ENCODE measurements around the gene GAGE12H. TPM values are rescaled to one million over a fixed set of nuclear protein-coding genes. Genes with fewer than 3 reads are reported as not detected.

GAGE12H gene
- total and polyA plus RNA-seq, 2 donors (not counting 1 experiment from before 2014, with no cell fraction given), result not detected

DNA sequence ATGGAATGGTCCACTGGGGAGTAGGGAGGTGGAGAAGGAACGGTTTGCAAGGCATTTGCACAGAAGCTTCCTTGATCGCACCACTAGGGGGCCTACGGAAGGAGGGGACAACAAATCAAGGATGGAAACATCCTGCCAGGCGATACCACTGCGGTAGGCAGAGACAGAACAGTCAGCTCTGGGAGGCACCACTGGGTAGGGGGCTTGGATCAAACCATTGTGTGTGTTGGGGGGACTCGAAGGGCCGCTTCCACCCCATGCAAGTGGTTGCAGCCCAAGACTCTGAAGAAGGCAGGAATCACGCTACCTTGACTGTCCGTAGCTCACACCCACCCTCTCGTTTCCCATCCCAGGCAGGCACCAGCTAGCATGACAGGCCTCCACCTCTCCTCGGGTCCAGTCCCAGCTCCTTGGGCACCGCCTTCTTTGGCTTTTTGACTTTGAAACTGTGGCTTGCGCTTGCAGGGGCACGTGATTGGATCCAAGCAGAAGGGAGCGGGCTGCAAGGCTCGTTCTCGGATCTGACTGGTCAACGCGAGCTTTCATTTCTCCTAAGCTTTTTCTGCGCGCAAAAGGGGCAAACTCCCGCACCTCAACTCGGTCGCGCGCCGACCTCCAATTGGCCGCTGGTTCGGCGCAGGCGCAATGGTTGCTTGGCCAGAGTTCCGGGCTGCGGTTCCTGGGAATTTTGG, 47.5 kb downstream of the GAGE12H start:
- Histone ChIP-seq H3K79me2 (ENCODE audit: control insufficient read depth, insufficient read depth, low read length) (no peaks in the 10 kb centered on the region), H3K4me1 (ENCODE audit: control insufficient read depth in 2 of 2, insufficient read depth in 2 of 2, low read length in 2 of 2) (no peaks in the 10 kb centered on the region), H2AFZ (ENCODE audit: insufficient read depth, low read depth, low read length, poor library complexity, severe bottlenecking) (peak overlapping the region; percentile 9), H3K9me3 (ENCODE audit: control extremely low read depth in 1 of 3, control insufficient read depth in 2 of 3, insufficient read depth in 1 of 3, low read length in 2 of 3) (peaks cover 0 to 13% (median 0%) of the 10 kb centered on the region in 3 donors), H3K36me3 (replicated peaks in 1 of 2; ENCODE audit: control extremely low read depth in 1 of 2, control insufficient read depth in 1 of 2, extremely low read depth in 1 of 2, insufficient read depth in 2 of 2, low read length in 1 of 2) (no peaks in the 10 kb centered on the region), H3K4me2 (replicated peaks; ENCODE audit: low read depth, low read length, poor library complexity, severe bottlenecking) (peak overlapping the region; percentile 39), H4K20me1 (ENCODE audit: control insufficient read depth, insufficient read depth, low read length, poor library complexity, severe bottlenecking) (no peaks in the 10 kb centered on the region), H3K9ac (ENCODE audit: low read length) (peak overlapping the region; percentile 16), H3K27ac (ENCODE audit: low read length in 2 of 2) (no peak overlapping the region), H3K27me3 (replicated peaks in 1 of 4; ENCODE audit: control extremely low read depth in 1 of 4, control insufficient read depth in 3 of 4, insufficient read depth in 4 of 4, low read length in 3 of 4) (peaks cover 0 to 3% (median 0%) of the 10 kb centered on the region in 4 experiments), H3K4me3 (ENCODE audit: control extremely low read depth in 1 of 5, extremely low read depth in 1 of 5, insufficient read depth in 1 of 5, low read depth in 2 of 5, low read length in 4 of 5) (peak overlapping the region in 2 of 5 experiments; percentile 22 to 30)
- no peak for TF ChIP-seq EZH2 (IDR thresholded peaks at IDR 0.05; ENCODE audit: borderline replicate concordance, insufficient read depth, low read depth, low read length, poor library complexity, severe bottlenecking)
- TF ChIP-seq, protein P1, sequence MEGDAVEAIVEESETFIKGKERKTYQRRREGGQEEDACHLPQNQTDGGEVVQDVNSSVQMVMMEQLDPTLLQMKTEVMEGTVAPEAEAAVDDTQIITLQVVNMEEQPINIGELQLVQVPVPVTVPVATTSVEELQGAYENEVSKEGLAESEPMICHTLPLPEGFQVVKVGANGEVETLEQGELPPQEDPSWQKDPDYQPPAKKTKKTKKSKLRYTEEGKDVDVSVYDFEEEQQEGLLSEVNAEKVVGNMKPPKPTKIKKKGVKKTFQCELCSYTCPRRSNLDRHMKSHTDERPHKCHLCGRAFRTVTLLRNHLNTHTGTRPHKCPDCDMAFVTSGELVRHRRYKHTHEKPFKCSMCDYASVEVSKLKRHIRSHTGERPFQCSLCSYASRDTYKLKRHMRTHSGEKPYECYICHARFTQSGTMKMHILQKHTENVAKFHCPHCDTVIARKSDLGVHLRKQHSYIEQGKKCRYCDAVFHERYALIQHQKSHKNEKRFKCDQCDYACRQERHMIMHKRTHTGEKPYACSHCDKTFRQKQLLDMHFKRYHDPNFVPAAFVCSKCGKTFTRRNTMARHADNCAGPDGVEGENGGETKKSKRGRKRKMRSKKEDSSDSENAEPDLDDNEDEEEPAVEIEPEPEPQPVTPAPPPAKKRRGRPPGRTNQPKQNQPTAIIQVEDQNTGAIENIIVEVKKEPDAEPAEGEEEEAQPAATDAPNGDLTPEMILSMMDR (IDR thresholded peaks at IDR 0.05), result no peak
- peaks cover 2% of the 10 kb centered on the region for H3K9me3 Mint-ChIP-seq (ENCODE audit: insufficient read depth)
- 75% methylated on average over 22 of the region's 33 CpGs for WGBS (ENCODE audit: insufficient coverage)
- POLR2A ChIA-PET, result no interaction called here
- DNase-seq (peak; percentile 4), ATAC-seq (ENCODE audit: low read depth) (no peak)
- CTCF ChIA-PET, result no interaction called here
- H3K4me3 Mint-ChIP-seq, result peak overlapping the region; percentile 23
- H3K27me3 Mint-ChIP-seq, result no peaks in the 10 kb centered on the region
- intact Hi-C loops (cut with micrococcal nuclease), result no loop called here
- no peak overlapping the region for H3K27ac Mint-ChIP-seq
- no peaks in the 10 kb centered on the region for H3K4me1 Mint-ChIP-seq

Small RNA genes within 50 kb of the gene (small RNA-seq; reads per million reads assigned to genes)
- not detected for gene GAGE12B (ENCODE audit: insufficient read length, low read depth, low replicate concordance)

Other genes with a start within 250 kb of the GAGE12H start
- not detected in 2 replicates for gene GAGE13, start 248.4 kb upstream of the GAGE12H start, total RNA-seq
- gene GAGE13, start 248.4 kb upstream of the GAGE12H start, polyA plus RNA-seq, result not detected in 2 replicates
- gene GAGE12C, start 47.8 kb upstream of the GAGE12H start, total RNA-seq, result not detected in 2 replicates
- not detected in 2 replicates for gene GAGE12C, start 47.8 kb upstream of the GAGE12H start, polyA plus RNA-seq
- gene GAGE12D, start 38.2 kb upstream of the GAGE12H start, total RNA-seq, result not detected in 2 replicates
- gene GAGE12D, start 38.2 kb upstream of the GAGE12H start, polyA plus RNA-seq, result not detected in 2 replicates
- not detected in 2 replicates for gene GAGE12E, start 28.7 kb upstream of the GAGE12H start, total RNA-seq
- gene GAGE12E, start 28.7 kb upstream of the GAGE12H start, polyA plus RNA-seq, result not detected in 2 replicates
- not detected in 2 replicates for gene GAGE12F, start 19.1 kb upstream of the GAGE12H start, total RNA-seq
- not detected in 2 replicates for gene GAGE12F, start 19.1 kb upstream of the GAGE12H start, polyA plus RNA-seq
- gene GAGE12G, start 9.5 kb upstream of the GAGE12H start, total RNA-seq, result not detected in 2 replicates
- not detected in 2 replicates for gene GAGE12G, start 9.5 kb upstream of the GAGE12H start, polyA plus RNA-seq
- gene GAGE2A, start 9.5 kb downstream of the GAGE12H start, total RNA-seq, result not detected in 2 replicates
- gene GAGE2A, start 9.5 kb downstream of the GAGE12H start, polyA plus RNA-seq, result not detected in 2 replicates
- not detected in 2 replicates for gene GAGE1, start 19.1 kb downstream of the GAGE12H start, total RNA-seq
- not detected in 2 replicates for gene GAGE1, start 19.1 kb downstream of the GAGE12H start, polyA plus RNA-seq
- not detected in 2 replicates for gene PAGE1, start 116.0 kb downstream of the GAGE12H start, total RNA-seq
- gene PAGE1, start 116.0 kb downstream of the GAGE12H start, polyA plus RNA-seq, result not detected in 2 replicates
- gene PAGE4, start 249.4 kb downstream of the GAGE12H start, total RNA-seq, result not detected in 2 replicates
- gene PAGE4, start 249.4 kb downstream of the GAGE12H start, polyA plus RNA-seq, result not detected in 2 replicates

Data from B cell (primary cell).